Ammon's horn (tissue), 1 donor: ENCODE measurements around the gene RNLS.

Experiments used
- DNase-seq: peaks from one replicate; pipeline ENCODE4 v3.0.0-alpha.2; 2016; ENCODE audit warnings: low spot score

The RNLS gene

DNA sequence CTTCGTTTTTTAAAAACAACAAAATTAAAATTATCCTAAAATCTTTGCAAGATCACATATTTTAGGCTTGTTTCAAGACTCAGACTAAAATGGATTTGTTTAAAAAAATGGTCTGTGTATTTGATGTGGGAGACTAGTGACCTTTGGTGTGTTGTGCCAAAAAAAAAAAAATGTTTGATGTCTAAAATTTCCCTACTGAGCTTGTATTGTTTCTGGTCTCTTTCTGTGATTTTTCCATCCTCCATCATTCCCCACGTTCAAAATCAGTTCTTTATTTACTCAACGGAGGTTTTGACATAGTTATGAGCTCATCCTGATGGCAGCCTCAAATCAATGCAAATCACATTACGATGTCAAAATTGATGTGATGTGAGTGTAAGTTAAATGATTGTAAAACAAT is 326.2 kb downstream of the RNLS start:
- no peak for DNase-seq

GRCh38 chr10:88256013-88256680 is 327.0 kb downstream of the RNLS start:
- DNase-seq = no peak

DNA sequence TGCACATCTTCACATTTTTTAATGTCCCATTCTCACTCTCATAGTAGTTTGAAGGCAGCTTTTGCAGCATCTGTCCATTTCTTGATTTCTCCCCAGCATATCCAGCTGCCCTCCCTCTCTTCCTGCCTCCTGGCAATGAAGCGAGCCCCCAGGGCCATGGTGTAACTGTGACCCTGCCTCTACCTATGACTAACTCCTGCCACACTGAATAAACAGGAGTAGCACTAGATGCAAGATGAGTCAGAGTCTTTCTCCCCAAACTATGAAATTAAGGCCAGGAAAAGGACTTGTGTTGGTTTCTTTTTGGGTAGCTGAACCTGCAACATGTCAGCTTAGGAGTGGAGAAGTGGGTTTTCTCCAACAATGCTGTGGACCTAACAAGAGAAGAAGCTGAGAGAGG is 329.0 kb downstream of the RNLS start:
- no peak for DNase-seq

- DNase-seq = no peak
Observed at GRCh38 chr10:88253622-88254021, 329.5 kb downstream of the RNLS start.

GRCh38 chr10:88253128-88253527 is 330.0 kb downstream of the RNLS start:
- no peak for DNase-seq

DNA sequence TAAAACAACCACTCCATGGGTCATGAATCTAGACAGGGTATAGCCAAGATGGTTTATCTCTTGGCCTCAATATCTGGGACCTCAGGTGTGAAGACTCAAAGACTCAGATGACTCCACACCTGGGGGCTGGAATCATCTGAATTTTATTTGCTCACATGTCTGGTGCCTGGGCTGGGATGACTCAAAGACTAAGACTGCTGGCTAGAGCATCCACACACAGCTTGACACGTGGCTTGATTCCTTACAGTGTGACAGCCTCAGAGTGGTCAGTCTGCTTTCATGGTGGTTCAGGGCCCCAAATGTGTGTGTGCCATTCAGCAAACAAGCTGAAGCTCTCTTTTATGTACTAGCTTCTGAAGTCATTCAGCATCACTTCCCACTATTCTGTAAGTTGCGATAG is 333.7 kb downstream of the RNLS start:
- DNase-seq = no peak

DNA sequence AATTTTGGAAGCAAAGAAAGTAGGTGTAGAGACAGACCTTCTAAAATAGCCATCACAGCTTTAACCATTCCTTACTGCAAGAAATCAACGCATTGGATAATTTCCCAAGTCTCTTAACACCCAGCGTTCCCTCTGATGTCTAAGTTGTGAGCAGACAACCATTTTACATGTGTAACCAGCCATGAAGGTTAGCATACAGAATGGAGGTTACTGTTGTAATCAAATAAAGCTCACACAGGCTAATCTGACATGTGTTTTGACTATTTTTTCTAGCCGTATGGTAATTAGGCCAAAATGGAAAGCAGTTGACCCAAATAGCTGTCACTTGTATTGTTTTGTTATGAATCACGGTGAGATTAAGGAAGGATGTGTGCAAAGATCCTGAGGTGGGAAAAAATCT is 336.4 kb downstream of the RNLS start:
- DNase-seq = no peak

GRCh38 chr10:88245974-88246511 is 337.1 kb downstream of the RNLS start:
- DNase-seq = no peak

- DNase-seq = peak; percentile 25
Observed at GRCh38 chr10:88244781-88245625, 338.1 kb downstream of the RNLS start.

DNA sequence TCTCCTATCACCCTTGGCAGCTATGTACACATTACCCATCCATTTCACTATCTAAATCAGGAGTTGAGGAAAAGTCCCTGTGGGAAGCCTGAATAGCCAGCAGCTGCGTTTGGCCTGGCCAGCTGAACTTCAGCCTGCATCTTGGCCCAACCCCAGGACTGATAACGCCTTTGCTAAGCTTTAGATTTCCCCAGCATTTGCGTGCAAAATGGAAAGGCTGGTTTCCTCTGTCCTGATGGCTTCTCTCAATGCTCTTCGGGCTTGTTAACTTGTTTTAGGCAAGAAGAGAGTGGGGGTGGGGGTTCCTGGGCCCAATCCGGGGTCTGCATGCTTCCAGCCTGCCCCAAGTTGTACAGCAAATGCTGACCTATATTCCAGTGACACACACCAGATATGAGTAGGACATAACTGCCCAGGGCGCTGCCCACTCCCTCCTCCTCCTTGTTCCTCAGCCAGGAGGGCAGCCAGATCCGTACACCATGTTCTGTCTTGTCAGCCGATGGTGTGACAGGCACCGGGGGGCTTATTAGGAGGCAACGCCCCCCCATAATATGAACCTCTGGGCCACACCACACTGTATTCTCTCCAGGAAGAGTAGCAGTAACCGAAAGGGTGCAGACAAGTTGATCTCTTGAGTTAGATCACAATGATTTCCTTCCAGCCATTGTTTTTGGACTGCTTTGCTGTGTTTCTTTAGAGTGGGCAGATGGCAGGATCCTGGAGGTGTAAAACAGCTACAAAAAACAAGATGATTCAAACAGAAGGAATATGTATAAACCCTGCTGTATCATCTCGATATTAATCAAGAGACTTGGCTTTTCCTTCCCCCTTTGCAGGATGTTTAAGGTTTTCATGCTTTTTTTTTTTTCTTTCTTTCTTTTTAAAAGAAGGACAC is 339.0 kb downstream of the RNLS start:
- no peak for DNase-seq

DNA sequence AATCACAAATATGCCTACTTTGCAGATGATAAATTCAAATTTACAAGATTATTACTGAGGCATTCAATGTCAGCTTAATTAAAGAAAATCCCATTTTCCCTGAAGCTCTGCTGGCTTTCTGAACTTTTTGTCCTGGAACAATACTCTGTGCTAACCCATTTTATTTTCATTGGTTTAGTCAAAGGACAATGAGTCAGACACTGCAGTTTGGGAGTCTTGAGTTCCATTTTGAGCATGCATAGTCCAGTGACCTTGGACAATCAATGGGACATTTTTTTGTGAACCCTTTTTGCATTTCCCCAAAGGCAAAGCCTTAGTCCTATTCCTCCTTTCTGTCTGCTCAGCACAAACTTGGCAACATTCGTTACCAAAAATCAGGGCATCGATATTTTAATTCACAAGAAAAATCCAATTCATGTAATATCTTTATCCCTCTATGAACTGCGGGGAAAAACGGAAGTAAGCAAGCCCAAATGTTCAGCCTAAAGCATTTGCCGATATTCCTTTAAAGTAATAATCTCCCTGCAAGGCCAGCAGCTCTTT is 339.8 kb downstream of the RNLS start:
- DNase-seq = no peak

DNA sequence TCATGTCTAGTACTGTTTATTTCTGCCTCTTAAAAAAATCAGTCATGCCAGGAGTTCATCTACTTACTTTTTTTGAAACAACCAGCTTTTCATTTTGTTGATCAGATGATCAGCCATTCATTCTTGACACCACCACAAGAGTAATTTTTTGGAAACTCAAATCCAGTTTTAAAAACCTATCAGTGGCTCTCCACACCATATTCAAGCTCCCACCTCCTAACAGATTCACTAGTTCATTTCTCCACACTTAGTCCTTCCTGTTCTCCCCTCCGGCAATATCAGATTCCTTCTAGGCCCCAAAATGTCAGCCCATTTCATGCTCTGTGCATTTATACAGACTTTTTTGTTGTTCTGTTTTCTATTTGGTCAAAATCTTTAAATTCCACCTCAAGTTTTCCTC is 341.6 kb downstream of the RNLS start:
- no peak for DNase-seq

- DNase-seq = no peak
Observed at GRCh38 chr10:88239212-88239611, 343.9 kb downstream of the RNLS start.

- DNase-seq = peak; percentile 16
Observed at GRCh38 chr10:88238615-88238914, 344.6 kb downstream of the RNLS start.

DNA sequence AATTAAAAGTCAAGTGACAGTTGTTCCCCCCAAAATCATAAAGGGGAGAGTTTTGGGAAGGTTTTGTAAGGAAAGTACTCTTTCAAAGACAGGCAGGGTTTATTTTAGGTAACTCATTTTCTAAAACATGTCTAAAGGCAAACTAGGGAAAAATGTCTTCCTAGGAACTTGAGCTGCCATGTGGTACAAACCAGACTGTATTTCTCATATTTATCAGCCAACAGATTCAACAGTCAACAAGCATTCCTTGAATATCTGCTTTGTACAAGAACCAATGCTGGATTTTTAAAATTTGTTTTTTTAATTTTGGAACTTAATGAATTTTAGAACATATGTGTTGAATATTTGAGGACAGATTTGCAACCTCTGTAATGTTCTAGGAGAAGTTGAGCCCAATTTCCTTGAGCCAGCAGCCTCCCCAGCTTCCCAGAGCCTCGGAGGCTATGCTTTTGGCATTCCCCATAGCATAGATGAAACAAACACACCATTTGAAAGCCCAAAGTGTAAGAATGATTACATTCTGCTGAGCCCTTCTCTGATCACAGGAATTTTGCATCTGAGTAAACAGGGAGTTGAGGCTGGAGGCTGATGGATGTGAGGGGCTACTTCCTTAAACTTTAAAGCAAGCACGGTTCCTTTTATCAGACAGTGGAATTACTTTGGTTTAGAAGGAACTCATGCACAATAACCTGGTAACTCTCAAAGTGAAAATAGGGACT is 345.1 kb downstream of the RNLS start:
- no peak for DNase-seq

DNA sequence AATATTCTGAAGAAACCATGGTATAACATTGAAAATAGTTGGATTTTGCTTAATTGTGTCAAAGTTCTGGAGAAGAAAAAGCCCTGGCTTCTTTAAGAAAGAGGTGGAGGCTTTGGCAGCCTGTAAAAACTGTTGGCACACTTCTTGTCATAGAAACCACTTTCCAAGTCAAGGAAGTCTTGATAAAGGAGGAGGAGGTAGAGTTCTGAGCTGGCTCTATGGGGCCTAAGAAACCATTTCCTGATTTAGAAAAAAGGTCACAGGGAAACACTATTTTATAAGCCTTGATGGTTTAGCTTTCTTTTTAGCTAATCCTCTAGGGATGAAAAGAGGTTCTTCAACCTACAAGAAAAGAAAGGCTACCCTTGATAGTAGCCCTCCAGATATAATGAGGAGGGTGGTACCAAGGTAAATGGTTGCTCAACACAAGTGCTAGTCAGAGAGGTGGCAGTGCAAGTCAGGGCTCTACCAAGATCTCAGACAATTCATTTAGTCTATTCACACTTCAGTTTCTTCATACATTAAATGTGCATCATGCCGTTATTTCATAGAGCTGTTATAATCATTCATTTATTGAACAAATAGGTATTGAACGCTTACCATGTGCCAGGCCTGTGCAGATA is 346.9 kb downstream of the RNLS start:
- DNase-seq = no peak

DNA sequence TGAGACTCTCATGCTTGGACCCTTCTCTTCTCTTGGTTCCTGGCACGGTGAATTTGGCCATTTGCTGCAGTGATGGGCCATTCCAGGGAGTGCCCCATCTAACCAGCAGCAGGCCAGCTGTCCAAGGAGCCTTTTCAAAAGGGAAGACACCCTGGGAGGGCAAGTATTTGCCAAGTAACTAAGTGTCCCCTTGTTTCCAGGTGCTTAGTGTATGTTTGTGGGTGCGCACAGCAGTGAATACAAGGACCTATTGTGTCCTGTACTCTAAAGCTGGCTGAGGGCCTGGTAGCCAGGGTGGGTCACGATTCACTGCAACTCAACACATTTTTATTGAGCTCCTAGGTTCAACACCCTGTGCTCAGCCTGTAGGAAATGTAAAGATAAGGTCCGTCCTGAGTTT is 348.8 kb downstream of the RNLS start:
- peak; percentile 22 for DNase-seq

GRCh38 chr10:88233870-88234269 is 349.2 kb downstream of the RNLS start:
- no peak for DNase-seq

DNA sequence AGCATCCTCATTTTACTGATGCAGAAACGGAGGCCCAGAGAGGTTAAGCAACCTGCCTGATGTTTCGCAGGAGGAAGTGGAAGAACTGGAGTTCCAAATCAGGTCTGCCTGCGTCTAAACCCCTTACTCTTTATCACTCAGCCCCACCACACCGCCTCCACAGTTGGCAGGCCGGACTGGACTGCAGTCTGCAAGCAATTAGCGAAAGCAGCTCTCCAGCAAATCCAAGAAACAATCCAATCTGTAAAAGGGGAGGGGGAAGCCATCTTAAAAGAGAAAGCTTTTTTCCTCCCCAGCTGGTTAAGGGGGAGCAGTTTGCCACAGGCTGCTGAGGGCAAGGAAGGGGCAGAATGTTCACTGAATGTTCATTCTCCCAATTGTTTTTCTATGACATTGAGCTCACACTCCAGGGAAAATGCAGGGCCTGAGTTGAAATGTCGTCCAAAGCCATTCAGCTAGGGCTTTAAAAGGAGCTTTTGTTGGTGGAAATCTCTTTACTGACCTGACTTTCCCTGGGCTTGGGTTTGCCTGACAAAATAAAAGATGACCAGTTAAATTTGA is 350.1 kb downstream of the RNLS start:
- peak; percentile 23 for DNase-seq

- no peak for DNase-seq
Observed at GRCh38 chr10:88232029-88232895, 350.9 kb downstream of the RNLS start.
